ENCODE data around the gene LAMA2.

Gene LAMA2

GRCh38 chr6:129096651-129097290 is 213.8 kb downstream of the LAMA2 start:
- Histone ChIP-seq H3K4me1 (ENCODE audit: control insufficient read depth in 1 of 2, insufficient read depth in 1 of 2, low read depth in 1 of 2, low read length in 1 of 2) (no peaks in the 10 kb centered on the region), H3K9me3 (no peaks in the 10 kb centered on the region), H3K27ac (no peak overlapping the region), H3K4me3 (ENCODE audit: low read depth in 1 of 2, low read length in 1 of 2) (no peak overlapping the region), H3K36me3 (no peaks in the 10 kb centered on the region), H3K27me3 (no peaks in the 10 kb centered on the region)
- TF ChIP-seq CTCF (IDR thresholded peaks at IDR 0.05): no peak

- no peak overlapping the region for H3K27ac ChIP-seq
- H3K4me1 ChIP-seq (ENCODE audit: control insufficient read depth in 1 of 2, insufficient read depth in 1 of 2, low read depth in 1 of 2, low read length in 1 of 2): no peaks in the 10 kb centered on the region
- no peak overlapping the region for H3K4me3 ChIP-seq (ENCODE audit: low read depth in 1 of 2, low read length in 1 of 2)
- H3K36me3 ChIP-seq: no peaks in the 10 kb centered on the region
- no peak for TF ChIP-seq CTCF (IDR thresholded peaks at IDR 0.05)
- no peaks in the 10 kb centered on the region for H3K9me3 ChIP-seq
- H3K27me3 ChIP-seq: no peaks in the 10 kb centered on the region
These were observed 215.2 kb downstream of the LAMA2 start for GRCh38 chr6:129098061-129098553.

- H3K4me1 ChIP-seq (ENCODE audit: control insufficient read depth in 1 of 2, insufficient read depth in 1 of 2, low read depth in 1 of 2, low read length in 1 of 2): no peaks in the 10 kb centered on the region
- no peak for TF ChIP-seq CTCF (IDR thresholded peaks at IDR 0.05)
These were observed 216.8 kb downstream of the LAMA2 start for GRCh38 chr6:129099696-129100095.

GRCh38 chr6:129100164-129100563 is 217.2 kb downstream of the LAMA2 start:
- Histone ChIP-seq H3K9me3 (no peaks in the 10 kb centered on the region), H3K36me3 (no peaks in the 10 kb centered on the region), H3K27me3 (no peaks in the 10 kb centered on the region), H3K4me3 (ENCODE audit: low read depth in 1 of 2, low read length in 1 of 2) (no peak overlapping the region), H3K27ac (no peak overlapping the region), H3K4me1 (ENCODE audit: control insufficient read depth in 1 of 2, insufficient read depth in 1 of 2, low read depth in 1 of 2, low read length in 1 of 2) (no peaks in the 10 kb centered on the region)
- TF ChIP-seq CTCF (IDR thresholded peaks at IDR 0.05): no peak

More at GRCh38 chr6:129099696-129100095, 216.8 kb downstream of the LAMA2 start:
- H3K9me3 ChIP-seq: no peaks in the 10 kb centered on the region
- no peak overlapping the region for H3K4me3 ChIP-seq (ENCODE audit: low read depth in 1 of 2, low read length in 1 of 2)
- H3K27ac ChIP-seq: no peak overlapping the region
- H3K27me3 ChIP-seq: no peaks in the 10 kb centered on the region
- no peaks in the 10 kb centered on the region for H3K36me3 ChIP-seq

GRCh38 chr6:129102741-129103140 is 219.8 kb downstream of the LAMA2 start:
- Histone ChIP-seq H3K27me3 (no peaks in the 10 kb centered on the region), H3K4me1 (ENCODE audit: control insufficient read depth in 1 of 2, insufficient read depth in 1 of 2, low read depth in 1 of 2, low read length in 1 of 2) (no peaks in the 10 kb centered on the region), H3K4me3 (ENCODE audit: low read depth in 1 of 2, low read length in 1 of 2) (no peak overlapping the region), H3K27ac (no peak overlapping the region), H3K36me3 (no peaks in the 10 kb centered on the region), H3K9me3 (no peaks in the 10 kb centered on the region)
- TF ChIP-seq CTCF (IDR thresholded peaks at IDR 0.05): no peak

All from neutrophil (primary cell).